Pericardium fibroblast (primary cell): Measurements from ENCODE around the gene NCDN. TPM values are rescaled to one million over a fixed set of nuclear protein-coding genes. Genes with fewer than 3 reads are reported as not detected.

Source experiments
- total RNA-seq: library from RNA; depleted of rRNA; stranded (reverse); fragments of >200 nt; gene quantifications from 2 replicates; pipeline ENCODE4 v1.2.3, GENCODE V29; 2015

The NCDN gene
- 26.6 and 31.3 TPM in 2 replicates for total RNA-seq

GRCh38 chr1:35557611-35558373, at the start of gene NCDN:
NCDN (plus strand) TSS chr1:35557799; CDS start chr1:35558191, 392 bp downstream.

GRCh38 chr1:35557118-35557610, 435 bp upstream of the NCDN start, which contains the start of gene KIAA0319L:
KIAA0319L (minus strand) TSS chr1:35557403; CDS start chr1:35554491, 2,912 bp downstream.

GRCh38 chr1:35573198-35574124, 15.9 kb downstream of the NCDN start, which contains the start of gene TFAP2E:
TFAP2E (plus strand) TSS chr1:35573314; CDS start chr1:35573578, 264 bp downstream.

Other genes starting within 250 kb of the NCDN start
- gene KIAA0319L, start 396 bp upstream of the NCDN start, total RNA-seq, result 41.8 and 48.9 TPM in 2 replicates
- 0.17 and 0.82 TPM in 2 replicates for gene TFAP2E, start 15.5 kb downstream of the NCDN start, total RNA-seq
- 35.3 and 48.3 TPM in 2 replicates for gene PSMB2, start 83.7 kb downstream of the NCDN start, total RNA-seq
- gene C1orf216, start 161.1 kb downstream of the NCDN start, total RNA-seq, result 11.7 and 12.5 TPM in 2 replicates
- gene CLSPN, start 212.2 kb downstream of the NCDN start, total RNA-seq, result 0.47 and 0.85 TPM in 2 replicates